ENCODE data around the gene ZNF605.
"Not testable (repeated sequence)": the region's sequence is repeated elsewhere in the genome, so short reads cannot be mapped to it uniquely, and the experiment has no call there.

The ZNF605 gene

DNA sequence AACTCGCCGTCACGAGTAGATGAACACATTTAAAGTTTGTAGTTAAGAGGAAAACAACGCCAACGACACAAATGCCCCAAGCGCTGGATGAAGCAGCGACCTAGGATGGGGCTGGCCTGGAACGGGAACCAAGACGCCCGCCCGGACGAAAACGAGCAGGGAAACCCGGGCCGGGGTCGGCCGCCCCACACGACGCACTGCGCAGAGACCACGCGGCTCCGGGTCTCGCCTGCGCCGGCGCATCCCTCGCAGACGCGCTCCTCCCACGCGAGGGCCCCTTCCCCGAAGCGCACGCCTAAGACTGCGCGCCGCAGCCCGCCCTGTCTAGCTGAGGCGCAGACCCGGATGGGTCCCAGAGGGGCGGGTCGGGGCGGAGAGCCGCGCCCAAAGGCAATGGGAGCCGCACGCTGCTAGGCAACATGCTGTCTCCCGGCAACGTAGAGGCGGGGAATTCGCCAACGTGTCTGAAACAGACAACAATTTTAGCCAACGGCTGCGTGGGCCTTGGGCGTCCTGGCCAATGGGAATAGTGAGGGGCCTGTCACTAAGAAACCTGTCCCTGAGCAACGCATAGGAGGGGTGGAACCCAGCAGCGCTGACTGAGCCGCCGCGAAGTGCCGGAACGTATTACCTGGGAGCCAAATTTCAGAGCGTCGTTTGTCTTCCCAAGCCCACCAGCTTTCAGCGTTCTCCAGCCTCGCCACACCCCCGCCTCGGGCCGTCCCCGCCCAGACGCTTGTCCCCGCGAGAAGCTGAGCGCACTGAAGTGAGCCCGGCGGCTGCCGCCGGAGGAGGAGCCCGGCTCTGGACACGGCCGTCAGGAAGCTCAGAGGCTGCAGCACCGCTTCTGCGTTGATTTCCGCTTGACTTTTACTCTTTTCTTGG is 47.7 kb downstream of the ZNF605 start:
- peak; percentile 95 to 96 (median 95) for DNase-seq (ENCODE audit: low read depth in 3 of 3)

DNA sequence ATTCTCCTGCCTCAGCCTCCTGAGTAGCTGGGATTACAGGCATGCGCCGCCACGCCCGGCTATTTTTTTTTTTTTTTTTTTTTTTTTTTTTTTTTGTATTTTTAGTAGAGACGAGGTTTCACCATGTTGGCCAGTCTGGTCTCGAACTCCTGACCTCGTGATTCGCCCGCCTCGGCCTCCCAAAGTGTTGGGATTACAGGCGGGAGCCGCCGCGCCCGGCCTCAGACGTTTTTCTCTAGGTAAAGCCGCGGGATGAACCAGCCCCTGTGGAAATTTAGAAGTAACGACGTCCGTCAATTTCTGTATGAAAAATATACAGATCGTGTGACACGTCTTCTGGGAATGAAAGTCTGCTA is 48.3 kb downstream of the ZNF605 start:
- not testable (repeated sequence) for DNase-seq (ENCODE audit: low read depth in 3 of 3)

DNA sequence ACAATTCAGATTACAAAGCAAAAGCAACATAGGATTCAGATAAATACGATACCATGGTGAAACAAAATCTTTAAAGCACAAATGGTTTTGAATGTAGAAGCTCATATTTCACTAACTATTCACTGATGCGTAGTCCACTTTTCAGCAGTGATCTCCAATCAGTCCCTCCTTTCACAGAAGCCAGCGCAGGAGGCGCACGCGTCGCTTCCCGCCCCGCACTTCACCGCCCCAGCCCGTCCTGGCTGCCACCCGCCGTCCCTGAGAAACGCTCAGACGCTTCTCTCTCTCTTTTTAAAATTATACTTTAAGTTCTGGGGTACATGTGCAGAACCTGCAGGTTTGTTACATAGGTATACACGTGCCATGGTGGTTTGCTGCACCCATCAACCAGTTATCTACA is 48.9 kb downstream of the ZNF605 start:
- no peak for DNase-seq (ENCODE audit: low read depth in 3 of 3)

DNA sequence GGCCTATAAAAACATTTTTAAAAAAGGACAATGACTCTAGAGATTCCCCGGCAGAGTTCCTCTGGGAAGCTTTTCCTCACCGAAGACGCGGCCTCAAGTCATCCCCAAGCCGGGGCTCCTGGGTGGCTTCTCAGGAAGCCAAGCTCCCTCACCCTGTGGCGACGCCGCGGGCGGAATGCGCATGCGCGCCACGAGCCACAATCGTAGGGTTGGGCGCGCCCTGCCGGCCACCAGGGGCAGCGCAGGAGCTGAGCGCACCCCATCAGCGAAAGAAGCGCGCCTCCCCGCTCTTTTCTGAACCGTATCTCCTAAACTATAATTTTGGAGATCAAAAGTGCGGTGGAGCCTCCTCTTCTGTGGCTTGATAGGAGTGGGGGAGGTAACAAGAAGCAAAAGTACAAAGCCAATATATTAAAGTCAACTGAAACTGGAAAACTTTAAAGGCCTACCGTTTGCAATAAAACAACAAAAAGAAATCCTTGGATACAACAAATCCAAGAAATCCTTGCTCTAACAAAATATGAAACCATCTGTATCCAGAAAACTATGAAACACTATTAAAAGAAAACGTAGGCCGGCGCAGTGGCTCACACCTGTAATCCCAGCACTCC is 51.3 kb downstream of the ZNF605 start:
- DNase-seq (ENCODE audit: low read depth in 3 of 3): peak; percentile 83 to 87 (median 86)

DNA sequence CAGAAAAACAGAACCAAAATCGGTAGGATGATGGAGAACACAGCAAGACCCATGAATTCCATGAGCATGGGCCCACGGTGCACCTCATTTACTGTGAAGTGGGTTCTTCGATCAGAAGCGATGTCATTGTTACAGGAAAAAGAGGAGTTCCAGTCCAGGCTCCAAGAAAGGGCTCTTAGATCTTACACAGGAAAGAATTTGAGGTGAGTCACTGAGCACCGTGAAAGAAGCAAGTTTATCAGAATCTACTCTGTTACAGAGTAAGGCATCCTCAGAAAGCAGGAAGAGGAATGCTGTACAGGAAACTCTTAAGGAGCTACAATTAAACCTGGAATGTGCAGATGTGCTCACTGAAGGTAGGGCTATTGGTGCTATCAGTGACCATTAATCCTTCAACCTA is 57.1 kb downstream of the ZNF605 start:
- DNase-seq (ENCODE audit: low read depth in 3 of 3): no peak

DNA sequence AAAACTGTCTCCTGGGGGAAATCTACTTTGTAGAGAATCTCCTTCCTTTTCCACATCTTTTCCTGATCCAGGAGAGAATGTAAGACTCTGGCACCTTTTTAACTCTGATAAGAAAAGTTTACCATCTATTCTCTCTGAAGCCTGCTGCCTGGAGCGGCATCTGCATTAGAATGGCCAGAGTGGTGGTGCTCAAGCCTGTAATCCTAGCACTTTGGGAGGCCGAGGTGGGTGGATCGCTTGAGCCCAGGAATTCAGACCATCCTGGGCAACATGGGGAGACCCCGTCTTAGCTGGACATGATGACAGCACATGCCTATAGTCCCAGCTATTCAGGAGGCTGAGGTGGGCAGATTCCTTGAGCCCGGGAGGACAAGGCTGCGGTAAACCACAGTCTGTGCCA is 67.3 kb downstream of the ZNF605 start:
- no peak for DNase-seq (ENCODE audit: low read depth in 3 of 3)

DNA sequence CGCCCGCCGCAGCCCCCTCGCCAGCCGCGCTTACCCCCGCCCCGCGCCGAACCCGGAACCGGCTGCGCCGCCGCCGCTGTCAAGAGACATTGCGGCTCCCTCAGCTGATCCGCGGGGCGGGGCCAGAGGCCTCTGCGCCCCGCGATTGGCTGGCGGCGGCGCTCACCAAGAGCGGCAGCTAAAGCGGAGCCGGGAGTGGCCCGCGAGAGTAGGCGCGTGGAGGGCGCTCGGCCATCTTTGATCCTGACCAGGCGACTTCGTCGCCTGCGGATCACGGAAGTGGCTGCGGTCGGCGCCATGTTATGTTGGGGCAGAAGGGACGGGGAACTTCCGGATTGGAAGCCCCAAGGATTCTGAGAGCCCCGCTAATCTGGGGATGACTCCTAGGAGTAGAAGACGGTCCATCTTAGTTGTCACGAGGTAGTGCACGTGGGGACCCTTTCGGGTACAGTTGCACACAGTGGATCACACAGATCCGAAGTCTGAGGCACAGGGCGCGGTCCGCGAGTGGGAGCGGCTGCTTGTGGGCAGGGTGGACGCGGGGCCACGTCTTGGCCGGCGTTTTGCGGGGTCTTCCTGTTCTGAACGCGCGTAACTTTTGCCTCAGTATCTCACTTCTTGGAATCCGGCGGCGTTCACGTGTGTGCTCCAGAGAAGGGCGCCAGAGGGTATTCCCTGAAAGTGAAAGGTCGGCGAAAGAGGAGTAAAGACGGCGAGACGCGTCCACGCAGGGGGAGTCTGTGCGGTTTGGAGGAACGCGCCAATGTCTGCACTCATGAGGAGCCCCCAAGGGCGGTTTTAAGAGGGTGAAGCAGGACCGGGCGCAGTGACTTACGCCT is 68.4 kb downstream of the ZNF605 start, which contains the start of gene CHFR:
TSS of gene CHFR (minus strand) at position 93 of the 839 bp plus-strand sequence. CDS start 277 bp downstream, outside the sequence.
- peak; percentile 88 to 94 (median 90) for DNase-seq (ENCODE audit: low read depth in 3 of 3)

DNA sequence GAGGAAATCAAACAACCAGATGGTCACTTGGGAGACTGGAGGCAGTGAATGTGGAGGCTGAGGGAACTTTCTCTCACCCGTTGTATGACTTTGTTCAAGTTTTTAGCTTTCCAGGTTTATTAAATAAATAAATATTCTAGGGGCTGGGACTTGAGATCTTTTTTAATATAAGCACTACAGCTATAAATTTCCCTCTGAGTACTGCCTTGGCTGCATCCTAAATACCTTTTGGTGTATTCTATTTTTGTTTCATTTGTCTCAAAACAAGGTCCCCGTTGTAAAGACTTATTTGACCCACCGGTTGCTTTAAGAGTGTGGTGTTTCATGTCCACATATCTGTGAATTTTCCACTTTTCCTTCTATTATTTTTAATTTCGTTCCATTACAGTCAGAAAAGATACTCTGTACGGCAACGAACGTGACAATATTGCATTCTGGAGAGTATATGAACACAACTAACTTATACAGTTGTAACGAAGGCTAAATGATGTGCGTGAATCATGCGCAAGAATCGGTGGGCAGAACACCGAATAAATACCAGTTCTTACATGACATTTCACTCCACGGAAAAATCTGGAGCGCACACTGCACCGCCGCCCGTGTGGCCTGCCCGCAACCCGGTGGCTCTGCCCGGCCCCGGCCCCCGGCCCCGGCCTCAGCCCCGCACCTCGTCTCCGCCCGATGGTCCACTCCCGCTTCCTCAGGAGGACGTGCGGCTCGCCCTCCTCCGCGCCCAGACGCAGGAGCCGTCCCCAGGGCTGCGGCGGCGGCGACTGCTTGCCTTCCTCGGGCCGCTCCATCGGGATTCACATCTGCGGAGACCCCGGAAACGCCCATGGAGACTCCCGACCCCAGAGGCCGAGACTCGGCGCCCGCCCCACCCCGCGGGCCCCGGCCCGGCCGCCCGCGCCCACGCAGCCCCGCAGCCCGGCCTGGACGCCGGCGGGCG is 69.3 kb downstream of the ZNF605 start:
- peak in 1 of 3 experiments; percentile 6 for DNase-seq (ENCODE audit: low read depth in 3 of 3)

DNA sequence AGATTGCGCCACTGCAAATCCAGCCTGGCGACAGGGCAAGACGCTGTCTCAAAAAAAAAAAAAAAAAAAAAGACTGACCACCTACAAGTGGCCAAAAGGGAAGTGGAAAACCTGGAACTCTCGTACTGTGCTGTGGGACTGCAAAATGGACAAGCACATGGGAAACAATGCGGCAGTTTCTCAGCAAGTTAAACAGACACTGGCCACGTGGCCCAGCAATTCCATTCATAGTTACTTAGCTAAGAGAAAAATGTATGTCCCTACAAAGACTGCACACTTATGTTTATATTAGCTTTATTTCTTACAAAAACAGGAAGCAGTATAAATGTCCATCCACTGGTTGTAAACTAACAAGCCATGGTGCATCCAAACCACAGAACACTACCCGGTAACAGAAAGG is 74.3 kb downstream of the ZNF605 start:
- no peak for DNase-seq (ENCODE audit: low read depth in 3 of 3)

DNA sequence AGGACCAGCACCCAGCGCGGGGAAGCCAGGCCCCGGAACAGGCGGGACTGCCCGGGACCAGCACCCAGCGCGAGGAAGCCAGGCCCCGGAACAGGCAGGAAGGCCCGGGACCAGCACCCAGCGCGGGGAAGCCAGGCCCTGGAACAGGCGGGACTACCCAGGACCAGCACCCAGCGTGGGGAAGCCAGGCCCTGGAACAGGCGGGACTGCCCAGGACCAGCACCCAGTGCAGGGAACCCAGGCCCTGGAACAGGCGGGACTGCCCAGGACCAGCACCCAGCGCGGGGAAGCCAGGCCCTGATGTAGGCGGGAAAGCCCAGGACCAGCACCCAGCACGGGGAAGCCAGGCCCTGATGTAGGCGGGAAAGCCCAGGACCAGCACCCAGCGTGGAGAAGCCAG is 81.5 kb downstream of the ZNF605 start:
- DNase-seq (ENCODE audit: low read depth in 3 of 3): not testable (repeated sequence)

DNA sequence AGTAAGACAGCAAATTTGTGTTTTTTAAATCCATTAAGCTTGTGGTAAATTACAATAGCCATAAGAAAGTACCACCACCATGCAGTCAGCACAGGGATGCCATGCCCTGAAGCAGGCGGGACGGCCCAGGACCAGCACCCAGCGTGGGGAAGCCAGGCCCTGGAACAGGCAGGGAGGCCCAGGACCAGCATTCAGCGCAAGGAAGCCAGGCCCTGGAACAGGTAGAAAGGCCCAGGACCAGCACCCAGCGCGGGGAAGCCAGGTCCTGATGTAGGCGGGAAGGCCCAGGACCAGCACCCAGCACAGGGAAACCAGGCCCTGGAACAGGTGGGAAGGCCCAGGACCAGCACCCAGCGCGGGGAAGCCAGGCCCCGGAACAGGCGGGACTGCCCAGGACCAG is 81.9 kb downstream of the ZNF605 start:
- DNase-seq (ENCODE audit: low read depth in 3 of 3): no peak

DNA sequence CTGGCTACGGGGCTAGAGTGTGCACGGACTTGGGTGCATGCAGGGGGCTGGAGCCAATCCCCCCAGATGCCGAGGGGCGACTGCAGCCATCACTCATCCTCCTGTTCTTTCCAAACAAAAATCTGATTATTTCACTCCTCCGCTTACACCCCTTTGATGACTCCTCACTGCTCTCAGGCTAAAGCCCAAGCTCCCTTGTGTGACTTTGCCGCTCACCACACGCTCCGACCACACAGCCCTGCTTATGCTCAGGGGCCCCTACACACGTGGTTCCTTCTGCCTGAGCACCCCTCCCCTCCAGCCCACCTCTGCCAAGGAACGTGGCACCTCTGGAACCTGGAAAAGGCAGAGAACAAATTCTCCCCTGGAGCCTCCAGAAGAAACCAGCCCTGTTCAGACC is 82.4 kb downstream of the ZNF605 start:
- DNase-seq (ENCODE audit: low read depth in 3 of 3): peak in 1 of 3 experiments; percentile 7

DNA sequence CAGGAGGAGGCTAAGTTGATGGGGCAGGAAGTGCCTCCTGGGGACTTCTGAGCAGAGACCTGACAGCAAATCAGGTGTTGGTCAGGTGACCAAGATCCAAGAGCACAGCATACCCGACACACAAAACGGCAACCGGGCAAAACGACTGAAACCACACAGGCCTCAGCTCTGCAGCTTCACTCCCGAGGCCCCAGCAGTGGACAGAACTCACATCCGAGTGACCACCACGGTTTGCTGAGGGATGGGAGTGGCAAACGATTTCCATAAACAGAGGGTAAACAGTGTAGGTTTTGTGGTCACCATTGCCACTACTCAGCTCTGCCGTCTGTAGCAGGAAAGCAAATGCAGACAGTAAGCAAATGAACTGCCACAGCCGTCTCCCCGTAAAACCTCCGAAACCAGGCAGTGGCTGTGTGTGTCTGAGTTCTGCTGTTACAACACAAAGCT is 83.1 kb downstream of the ZNF605 start:
- DNase-seq (ENCODE audit: low read depth in 3 of 3): peak in 1 of 3 experiments; percentile 25

DNA sequence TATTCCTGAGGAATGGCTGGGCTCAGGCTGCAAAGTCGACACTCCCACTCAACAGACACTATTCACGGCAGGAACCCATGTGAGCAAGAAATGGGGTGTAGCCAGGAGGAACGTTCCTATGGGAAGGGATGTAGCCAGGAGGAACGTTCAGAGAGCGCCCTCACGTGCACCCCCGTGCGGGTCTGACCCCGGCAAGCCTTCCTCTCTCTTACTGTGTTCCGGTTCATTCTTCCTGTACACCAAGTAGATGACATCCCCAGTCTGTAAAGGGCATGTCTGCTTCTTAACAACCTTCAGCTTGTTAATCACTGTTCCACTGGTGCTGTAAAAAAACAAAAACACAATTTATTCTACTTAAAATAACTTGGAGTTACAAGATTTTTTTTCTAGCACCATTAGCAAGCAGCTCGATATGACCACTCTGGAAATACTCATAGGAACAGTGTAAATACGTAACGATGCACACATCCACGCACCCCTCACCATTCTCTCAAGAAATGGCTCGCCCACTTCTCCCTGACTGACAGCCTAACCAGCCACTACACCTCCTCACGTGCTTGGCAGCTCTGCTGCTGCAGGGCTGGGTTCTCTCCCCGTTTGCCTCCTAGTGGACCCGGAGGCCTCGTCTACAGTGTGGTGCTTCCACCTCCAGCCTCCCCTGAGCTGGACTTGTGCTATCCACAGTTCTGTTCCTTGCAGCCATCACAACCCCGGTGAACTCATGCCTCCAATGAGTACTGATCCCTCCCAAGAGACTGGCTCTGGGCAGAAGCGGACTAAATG is 83.8 kb downstream of the ZNF605 start:
- DNase-seq (ENCODE audit: low read depth in 3 of 3): no peak

DNA sequence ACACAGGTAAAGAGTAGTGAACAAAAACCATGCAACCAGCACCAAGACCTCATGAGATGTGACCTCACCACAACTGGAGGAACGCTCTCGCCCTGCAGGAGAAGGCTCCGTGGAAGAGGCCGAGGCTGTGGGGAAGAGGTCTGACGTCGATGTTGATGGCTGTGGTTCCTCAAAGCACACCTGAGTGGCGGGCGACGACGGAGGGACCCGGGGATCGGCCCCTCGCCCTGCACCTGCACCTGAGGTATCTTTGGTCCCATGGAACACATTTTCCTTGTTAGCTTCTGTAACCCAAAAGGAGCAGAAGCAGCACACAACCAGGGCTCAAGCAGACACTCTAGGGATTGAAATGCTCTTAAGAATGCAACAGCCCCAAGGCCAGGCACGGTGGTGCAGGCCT is 86.6 kb downstream of the ZNF605 start:
- DNase-seq (ENCODE audit: low read depth in 3 of 3): no peak

Measured in stimulated activated CD4-positive, alpha-beta T cell treated with anti-CD3 and anti-CD28 coated beads, TNF-alpha, amount 100 ng/mL, for 24 hours (primary cell).